CD4-positive, alpha-beta memory T cell (primary cell): ENCODE results near the gene FAM219B. TPM values are rescaled to one million over a fixed set of nuclear protein-coding genes. Genes with fewer than 3 reads are reported as not detected.
A peak's percentile ranks its signal among the peaks of the same experiment; 100 is the strongest.
"Not testable (repeated sequence)": the region's sequence is repeated elsewhere in the genome, so short reads cannot be mapped to it uniquely, and the experiment has no call there.

Experiments used
- CTCF ChIA-PET: fragments of 350-600 bp; sonication (Branson Sonifier 250); formaldehyde crosslinking; loops from one replicate; lab custom pipeline; 2021; ENCODE audit warnings: inconsistent platforms; ENCODE audit not compliant: partially characterized antibody; lab: Charles Lee
- POLR2A ChIA-PET: fragments of 350-600 bp; sonication (Branson Sonifier 250); formaldehyde crosslinking; loops from one replicate; lab custom pipeline; 2021; ENCODE audit not compliant: partially characterized antibody; lab: Charles Lee
- DNase-seq, 5 donors: peaks; one replicate each; pipeline versions ENCODE4 v3.0.0 to v3.0.0-alpha.2; 2020 to 2022; ENCODE audit warnings: mixed read lengths in 1 of 5
- H3K27ac ChIP-seq: one replicate; pipeline ENCODE4 v1.7.0; 2013; ENCODE audit warnings: low read depth, low read length
- H3K27me3 ChIP-seq: 2 replicates; pipeline ENCODE4 v1.7.0; 2013; ENCODE audit warnings: mild to moderate bottlenecking, low read length, moderate library complexity; ENCODE audit not compliant: insufficient read depth
- H3K36me3 ChIP-seq: 2 replicates; pipeline ENCODE4 v1.7.0; 2013; ENCODE audit warnings: mild to moderate bottlenecking, low read length, moderate library complexity; ENCODE audit not compliant: insufficient read depth
- H3K4me1 ChIP-seq: 2 replicates; pipeline ENCODE4 v1.7.0; 2013; ENCODE audit warnings: mild to moderate bottlenecking, low read length, moderate library complexity; ENCODE audit not compliant: insufficient read depth
- H3K4me3 ChIP-seq, 2 donors: one replicate each; pipeline ENCODE4 v1.7.0; 2013; ENCODE audit warnings: low read length in 2 of 2, mild to moderate bottlenecking in 1 of 2
- H3K9me3 ChIP-seq, 2 donors: one replicate each; pipeline ENCODE4 v1.7.0; 2013; ENCODE audit warnings: low read length in 2 of 2, control low read depth in 1 of 2; ENCODE audit not compliant: control insufficient read depth in 1 of 2
- H3K27ac Mint-ChIP-seq, 7 donors: one replicate each; pipeline ENCODE4 v1.8.0; 2020 to 2021; ENCODE audit warnings: mixed read lengths in 7 of 7, mild to moderate bottlenecking in 6 of 7, inconsistent platforms in 3 of 7, moderate library complexity in 3 of 7
- H3K27me3 Mint-ChIP-seq, 2 donors: one replicate each; pipeline ENCODE4 v1.8.0; 2020 to 2021; ENCODE audit warnings: mixed read lengths in 2 of 2
- H3K36me3 Mint-ChIP-seq, 2 donors: one replicate each; pipeline ENCODE4 v1.8.0; 2020 to 2021; ENCODE audit warnings: mixed read lengths in 2 of 2, inconsistent platforms in 1 of 2, mild to moderate bottlenecking in 1 of 2
- H3K4me1 Mint-ChIP-seq, 4 donors: one replicate each; pipeline ENCODE4 v1.8.0; 2020 to 2021; ENCODE audit warnings: mixed read lengths in 4 of 4, mild to moderate bottlenecking in 1 of 4
- H3K4me3 Mint-ChIP-seq, 8 donors: one replicate each; pipeline ENCODE4 v1.8.0; 2020 to 2021; ENCODE audit warnings: mixed read lengths in 8 of 8, mild to moderate bottlenecking in 7 of 8, moderate library complexity in 6 of 8, inconsistent platforms in 3 of 8
- H3K9me3 Mint-ChIP-seq, 8 donors: one replicate each; pipeline ENCODE4 v1.8.0; 2020 to 2021; ENCODE audit warnings: mixed read lengths in 8 of 8, mild to moderate bottlenecking in 5 of 8, inconsistent platforms in 3 of 8, moderate library complexity in 1 of 8
- intact Hi-C: fragments of 100-400 bp; cut with micrococcal nuclease; formaldehyde crosslinking; loops from one replicate; pipeline ENCODE4 v1.15.1; 2023
- polyA plus RNA-seq, 2 donors: library from polyadenylated mRNA; unstranded; fragments of 300-500 nt; fragmentation: Illumina TruSeq; gene quantifications; one replicate each; pipeline ENCODE4 v1.2.3, GENCODE V29; 2021
- total RNA-seq, 2 experiments: library from RNA; stranded (reverse); gene quantifications; one replicate each; pipeline ENCODE4 v1.2.3, GENCODE V29; 2021

FAM219B gene
- total and polyA plus RNA-seq, 4 experiments from 2014 or later = 17.4 to 117 (median 63.6) TPM

- Mint-ChIP-seq H3K27me3 (no peaks in the 10 kb centered on the region), H3K27ac (peak overlapping the region in 1 of 7 donors; percentile 19), H3K36me3 (peaks cover 37 to 60% of the 10 kb centered on the region in 2 donors), H3K9me3 (no peaks in the 10 kb centered on the region), H3K4me1 (no peaks in the 10 kb centered on the region), H3K4me3 (no peak overlapping the region)
- no peak for DNase-seq
- Histone ChIP-seq H3K4me3 (no peak overlapping the region), H3K27ac (no peak overlapping the region), H3K4me1 (no peaks in the 10 kb centered on the region), H3K9me3 (no peaks in the 10 kb centered on the region), H3K36me3 (peaks cover 40% of the 10 kb centered on the region), H3K27me3 (no peaks in the 10 kb centered on the region)
- POLR2A ChIA-PET = no interaction called here
- intact Hi-C loops = no loop called here
- CTCF ChIA-PET = interaction anchor here (1.5 kb wide), 1 partner anchor 23 kb away, joined by 4 read pairs; no protein-coding TSS in a partner anchor
These were observed 17.9 kb upstream of the FAM219B start for GRCh38 chr15:74924525-74924924.

GRCh38 chr15:74920456-74920855, 13.8 kb upstream of the FAM219B start:
- DNase-seq = no peak
- no peaks in the 10 kb centered on the region for H3K27me3 Mint-ChIP-seq
- intact Hi-C loops = loop anchor here (1.0 kb wide), 1 partner anchor 36 kb away; the partner anchor contains the start of gene RPP25
- no peak overlapping the region for H3K27ac Mint-ChIP-seq
- CTCF ChIA-PET = interaction anchor here (1.0 to 1.5 kb wide), 4 partner anchors 14 to 151 kb away, joined by 3 to 6 read pairs (median 4); partner anchors contain the start of gene FAM219B
- H3K27ac ChIP-seq = no peak overlapping the region
- H3K9me3 ChIP-seq = no peaks in the 10 kb centered on the region
- POLR2A ChIA-PET = interaction anchor here (0.6 kb wide), 1 partner anchor 240 kb away, joined by 3 read pairs; no protein-coding TSS in a partner anchor
- H3K36me3 ChIP-seq = peaks cover 46% of the 10 kb centered on the region
- H3K4me1 Mint-ChIP-seq = peaks cover 0 to 2% (median 0%) of the 10 kb centered on the region in 4 donors
- H3K4me1 ChIP-seq = no peaks in the 10 kb centered on the region
- peaks cover 34 to 56% of the 10 kb centered on the region in 2 donors for H3K36me3 Mint-ChIP-seq
- no peak overlapping the region for H3K4me3 Mint-ChIP-seq
- H3K27me3 ChIP-seq = no peaks in the 10 kb centered on the region
- no peak overlapping the region for H3K4me3 ChIP-seq
- H3K9me3 Mint-ChIP-seq = no peaks in the 10 kb centered on the region

GRCh38 chr15:74917676-74918075, 11.0 kb upstream of the FAM219B start:
- H3K27me3 Mint-ChIP-seq = no peaks in the 10 kb centered on the region
- intact Hi-C loops = no loop called here
- Histone ChIP-seq H3K4me3 (no peak overlapping the region), H3K27ac (no peak overlapping the region), H3K4me1 (no peaks in the 10 kb centered on the region), H3K27me3 (no peaks in the 10 kb centered on the region), H3K9me3 (no peaks in the 10 kb centered on the region), H3K36me3 (peaks cover 33% of the 10 kb centered on the region)
- no peak for DNase-seq
- peaks cover 0 to 2% (median 0%) of the 10 kb centered on the region in 4 donors for H3K4me1 Mint-ChIP-seq
- H3K9me3 Mint-ChIP-seq = no peaks in the 10 kb centered on the region
- no peak overlapping the region for H3K4me3 Mint-ChIP-seq
- CTCF ChIA-PET = interaction anchor here (1.0 to 1.6 kb wide), 2 partner anchors 14 to 16 kb away, joined by 4 to 5 read pairs; no protein-coding TSS in a partner anchor
- H3K36me3 Mint-ChIP-seq = peaks cover 34 to 53% of the 10 kb centered on the region in 2 donors
- POLR2A ChIA-PET = interaction anchor here (2.0 kb wide), 1 partner anchor 11 kb away, joined by 8 read pairs; the partner anchor contains the start of gene FAM219B
- H3K27ac Mint-ChIP-seq = no peak overlapping the region

GRCh38 chr15:74913799-74914198, 7.1 kb upstream of the FAM219B start:
- H3K27ac ChIP-seq, intact Hi-C loops, H3K4me3 Mint-ChIP-seq, H3K4me1 ChIP-seq, DNase-seq, H3K27me3 ChIP-seq, H3K9me3 Mint-ChIP-seq, H3K27me3 Mint-ChIP-seq, H3K4me3 ChIP-seq, H3K9me3 ChIP-seq, H3K4me1 Mint-ChIP-seq: not testable (repeated sequence)
- POLR2A ChIA-PET = interaction anchor here (1.0 kb wide), 1 partner anchor 10 kb away, joined by 3 read pairs; no protein-coding TSS in a partner anchor
- CTCF ChIA-PET = interaction anchor here (0.9 kb wide), 1 partner anchor 12 kb away, joined by 5 read pairs; no protein-coding TSS in a partner anchor
- peak overlapping the region in 1 of 7 donors; percentile 31 for H3K27ac Mint-ChIP-seq
- H3K36me3 Mint-ChIP-seq = peaks cover 18 to 33% of the 10 kb centered on the region in 2 donors
- peaks cover 11% of the 10 kb centered on the region for H3K36me3 ChIP-seq

GRCh38 chr15:74913041-74913440, 6.4 kb upstream of the FAM219B start:
- Mint-ChIP-seq H3K4me1 (peaks cover 0 to 6% (median 0%) of the 10 kb centered on the region in 4 donors), H3K27me3 (no peaks in the 10 kb centered on the region), H3K9me3 (no peaks in the 10 kb centered on the region), H3K36me3 (peaks cover 13 to 28% of the 10 kb centered on the region in 2 donors), H3K4me3 (no peak overlapping the region), H3K27ac (no peak overlapping the region)
- CTCF ChIA-PET = interaction anchor here (0.9 to 3.6 kb wide), 2 partner anchors 11 to 12 kb away, joined by 5 to 36 read pairs; no protein-coding TSS in a partner anchor
- POLR2A ChIA-PET = interaction anchor here (1.0 kb wide), 1 partner anchor 9 kb away, joined by 3 read pairs; no protein-coding TSS in a partner anchor
- Histone ChIP-seq H3K27ac (no peak overlapping the region), H3K4me1 (no peaks in the 10 kb centered on the region), H3K36me3 (peaks cover 8% of the 10 kb centered on the region), H3K9me3 (no peaks in the 10 kb centered on the region), H3K27me3 (no peaks in the 10 kb centered on the region), H3K4me3 (no peak overlapping the region)
- intact Hi-C loops = no loop called here
- DNase-seq = no peak

GRCh38 chr15:74908635-74909034, 2.0 kb upstream of the FAM219B start:
- Histone ChIP-seq H3K4me3 (no peak overlapping the region), H3K4me1 (peaks cover 26% of the 10 kb centered on the region), H3K27me3 (no peaks in the 10 kb centered on the region), H3K36me3 (peaks cover 7% of the 10 kb centered on the region), H3K9me3 (no peaks in the 10 kb centered on the region), H3K27ac (no peak overlapping the region)
- POLR2A ChIA-PET = interaction anchor here (0.6 to 10.8 kb wide), 5 partner anchors 15 to 118 kb away, joined by 3 to 155 read pairs (median 3); partner anchors contain the start of genes COX5A, MPI and ULK3
- peaks cover 11 to 34% of the 10 kb centered on the region in 2 donors for H3K36me3 Mint-ChIP-seq
- H3K9me3 Mint-ChIP-seq = no peaks in the 10 kb centered on the region
- DNase-seq = no peak
- H3K27me3 Mint-ChIP-seq = no peaks in the 10 kb centered on the region
- intact Hi-C loops = loop anchor here (5.0 kb wide), 1 partner anchor 44 kb away; no protein-coding TSS in a partner anchor
- H3K4me3 Mint-ChIP-seq = peak overlapping the region in 3 of 8 donors; percentile 1 to 43 (median 10)
- peaks cover 21 to 43% (median 31%) of the 10 kb centered on the region in 4 donors for H3K4me1 Mint-ChIP-seq
- peak overlapping the region in 4 of 7 donors; percentile 25 to 69 (median 66) for H3K27ac Mint-ChIP-seq
- CTCF ChIA-PET = interaction anchor here (1.2 to 10.4 kb wide), 3 partner anchors 34 to 66 kb away, joined by 3 to 136 read pairs (median 4); partner anchors contain the start of gene ULK3
